Glutamatergic neuron (in vitro differentiated cells): ENCODE data around the gene DBF4B. TPM values are rescaled to one million over a fixed set of nuclear protein-coding genes. Genes with fewer than 3 reads are reported as not detected.

Experiments
- DNase-seq: peaks from one replicate; pipeline ENCODE4 v3.0.0; 2022
- H3K27ac Mint-ChIP-seq: one replicate; pipeline ENCODE4 v1.8.0; 2020; ENCODE audit warnings: mild to moderate bottlenecking, mixed read lengths, inconsistent platforms; ENCODE audit not compliant: unreplicated experiment
- H3K27me3 Mint-ChIP-seq: one replicate; pipeline ENCODE4 v1.8.0; 2020; ENCODE audit warnings: mild to moderate bottlenecking, moderate library complexity, mixed read lengths, inconsistent platforms; ENCODE audit not compliant: unreplicated experiment
- H3K36me3 Mint-ChIP-seq: one replicate; pipeline ENCODE4 v1.8.0; 2020; ENCODE audit warnings: mild to moderate bottlenecking, mixed read lengths, inconsistent platforms; ENCODE audit not compliant: unreplicated experiment
- H3K4me1 Mint-ChIP-seq: one replicate; pipeline ENCODE4 v1.8.0; 2020; ENCODE audit warnings: mild to moderate bottlenecking, low read depth, mixed read lengths, inconsistent platforms; ENCODE audit not compliant: unreplicated experiment
- H3K4me3 Mint-ChIP-seq: one replicate; pipeline ENCODE4 v1.8.0; 2020; ENCODE audit warnings: mild to moderate bottlenecking, mixed read lengths, inconsistent platforms; ENCODE audit not compliant: unreplicated experiment
- H3K9me3 Mint-ChIP-seq: one replicate; pipeline ENCODE4 v1.8.0; 2020; ENCODE audit warnings: mild to moderate bottlenecking, moderate library complexity, mixed read lengths, inconsistent platforms; ENCODE audit not compliant: unreplicated experiment
- CTCF ChIP-seq: fragments of 200-600 bp; sonication (generic); IDR thresholded peaks from one replicate; pipeline ENCODE4 v1.5.0; 2021; ENCODE audit not compliant: partially characterized antibody, unreplicated experiment
- total RNA-seq: library from RNA; stranded (reverse); fragmentation: NEBNext Ultra II Directional; extraction: Animal tissue kit (Norgen Biotek cat#: 25700); gene quantifications from one replicate; pipeline ENCODE4 v1.2.1, GENCODE V29; 2021; ENCODE audit not compliant: unreplicated experiment

Gene DBF4B
- total RNA-seq, 1 donor from 2014 or later, result 15.5 TPM

- H3K4me1 Mint-ChIP-seq, result peaks cover 32% of the 10 kb centered on the region
- DNase-seq, result no peak
- TF ChIP-seq CTCF, result no peak
- H3K27me3 Mint-ChIP-seq, result peaks cover 9% of the 10 kb centered on the region
- peaks cover 4% of the 10 kb centered on the region for H3K9me3 Mint-ChIP-seq
- H3K27ac Mint-ChIP-seq, result no peak overlapping the region
- no peaks in the 10 kb centered on the region for H3K36me3 Mint-ChIP-seq
- no peak overlapping the region for H3K4me3 Mint-ChIP-seq
Observed at GRCh38 chr17:44797802-44798201, 89.3 kb downstream of the DBF4B start.

GRCh38 chr17:44798356-44798755 is 89.9 kb downstream of the DBF4B start:
- Mint-ChIP-seq H3K27me3 (peaks cover 9% of the 10 kb centered on the region), H3K36me3 (no peaks in the 10 kb centered on the region), H3K27ac (no peak overlapping the region), H3K4me3 (no peak overlapping the region), H3K4me1 (peaks cover 33% of the 10 kb centered on the region), H3K9me3 (peaks cover 4% of the 10 kb centered on the region)
- TF ChIP-seq CTCF, result no peak
- DNase-seq, result no peak

Other genes starting within 250 kb of the DBF4B start
- gene GPATCH8, start 205.3 kb upstream of the DBF4B start, total RNA-seq, result 62.6 TPM
- gene FZD2, start 151.2 kb upstream of the DBF4B start, total RNA-seq, result 1.3 TPM
- gene MEIOC, start 52.2 kb upstream of the DBF4B start, total RNA-seq, result not detected
- 22.9 TPM for gene CCDC43, start 18.9 kb upstream of the DBF4B start, total RNA-seq
- 396 TPM for gene ADAM11, start 50.3 kb downstream of the DBF4B start, total RNA-seq
- gene GJC1, start 121.6 kb downstream of the DBF4B start, total RNA-seq, result 60.9 TPM
- 1.1 TPM for gene HIGD1B, start 139.2 kb downstream of the DBF4B start, total RNA-seq
- gene EFTUD2, start 190.8 kb downstream of the DBF4B start, total RNA-seq, result 102 TPM
- not detected for gene GFAP, start 206.8 kb downstream of the DBF4B start, total RNA-seq
- 7.4 TPM for gene KIF18B, start 239.1 kb downstream of the DBF4B start, total RNA-seq